Mesothelial cell of epicardium (in vitro differentiated cells): ENCODE measurements around the gene SLC6A12. TPM values are rescaled to one million over a fixed set of nuclear protein-coding genes. Genes with fewer than 3 reads are reported as not detected.

Experiments
- DNase-seq, 2 experiments: peaks; one replicate each; pipeline ENCODE4 v3.0.0; 2021; ENCODE audit warnings: low spot score in 2 of 2; ENCODE audit not compliant: unreplicated experiment in 2 of 2
- H3K27ac Mint-ChIP-seq: 2 replicates; pipeline ENCODE4 v1.8.0; 2021; ENCODE audit warnings: mixed read lengths
- H3K27me3 Mint-ChIP-seq: 2 replicates; pipeline ENCODE4 v1.8.0; 2021; ENCODE audit warnings: low read depth, mixed read lengths
- H3K36me3 Mint-ChIP-seq: 2 replicates; pipeline ENCODE4 v1.8.0; 2021; ENCODE audit warnings: mixed read lengths
- H3K4me1 Mint-ChIP-seq: 2 replicates; pipeline ENCODE4 v1.8.0; 2021; ENCODE audit warnings: mixed read lengths
- H3K4me3 Mint-ChIP-seq: 2 replicates; pipeline ENCODE4 v1.8.0; 2021; ENCODE audit warnings: mild to moderate bottlenecking, moderate library complexity, mixed read lengths
- H3K9me3 Mint-ChIP-seq: 2 replicates; pipeline ENCODE4 v1.8.0; 2021; ENCODE audit warnings: mixed read lengths
- total RNA-seq: library from RNA; stranded (reverse); gene quantifications from 3 replicates; pipeline ENCODE4 v1.2.1, GENCODE V29; 2021
- TF ChIP-seq, protein P1 (sequence below): fragments of 200-600 bp; sonication (generic); IDR thresholded peaks from one replicate; pipeline ENCODE4 v1.5.0; 2021; ENCODE audit warnings: antibody characterized with exemption; ENCODE audit not compliant: unreplicated experiment

The SLC6A12 gene
- total RNA-seq, 1 donor from 2014 or later = 0.29 TPM

DNA sequence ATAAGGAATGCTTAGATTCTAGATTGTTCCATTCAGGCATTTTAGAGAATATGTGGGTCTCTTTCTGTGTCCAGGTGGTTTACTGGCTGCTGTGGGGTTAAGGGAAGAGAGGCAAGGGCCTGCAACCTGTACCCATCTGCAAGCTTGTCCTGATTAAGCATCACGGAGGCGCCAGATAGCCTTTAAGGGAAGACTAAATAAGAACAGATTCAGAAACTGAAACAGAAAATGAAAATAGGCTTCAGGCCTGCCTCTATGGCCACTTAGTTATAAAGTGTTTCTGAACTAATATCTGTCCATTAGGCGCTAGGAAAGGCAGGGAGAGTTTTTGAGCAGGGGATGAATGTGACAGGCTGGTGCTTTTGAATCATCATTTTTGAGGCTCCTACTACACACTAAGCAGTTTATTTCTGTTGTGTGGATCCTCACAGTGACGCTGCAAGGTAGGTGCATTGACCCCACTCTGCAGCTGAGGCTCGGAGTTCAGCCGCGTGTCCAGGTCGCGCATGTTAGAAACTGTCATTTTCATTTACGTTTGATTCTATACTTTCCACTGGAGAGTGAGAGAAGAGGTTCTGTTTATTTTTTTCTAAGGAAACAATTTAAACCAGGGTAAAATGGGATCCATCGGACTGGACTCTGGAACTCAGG, 47.4 kb downstream of the SLC6A12 start:
- H3K27me3 Mint-ChIP-seq = peaks cover 16% of the 10 kb centered on the region
- no peaks in the 10 kb centered on the region for H3K9me3 Mint-ChIP-seq
- no peak overlapping the region for H3K27ac Mint-ChIP-seq
- TF ChIP-seq, protein P1, sequence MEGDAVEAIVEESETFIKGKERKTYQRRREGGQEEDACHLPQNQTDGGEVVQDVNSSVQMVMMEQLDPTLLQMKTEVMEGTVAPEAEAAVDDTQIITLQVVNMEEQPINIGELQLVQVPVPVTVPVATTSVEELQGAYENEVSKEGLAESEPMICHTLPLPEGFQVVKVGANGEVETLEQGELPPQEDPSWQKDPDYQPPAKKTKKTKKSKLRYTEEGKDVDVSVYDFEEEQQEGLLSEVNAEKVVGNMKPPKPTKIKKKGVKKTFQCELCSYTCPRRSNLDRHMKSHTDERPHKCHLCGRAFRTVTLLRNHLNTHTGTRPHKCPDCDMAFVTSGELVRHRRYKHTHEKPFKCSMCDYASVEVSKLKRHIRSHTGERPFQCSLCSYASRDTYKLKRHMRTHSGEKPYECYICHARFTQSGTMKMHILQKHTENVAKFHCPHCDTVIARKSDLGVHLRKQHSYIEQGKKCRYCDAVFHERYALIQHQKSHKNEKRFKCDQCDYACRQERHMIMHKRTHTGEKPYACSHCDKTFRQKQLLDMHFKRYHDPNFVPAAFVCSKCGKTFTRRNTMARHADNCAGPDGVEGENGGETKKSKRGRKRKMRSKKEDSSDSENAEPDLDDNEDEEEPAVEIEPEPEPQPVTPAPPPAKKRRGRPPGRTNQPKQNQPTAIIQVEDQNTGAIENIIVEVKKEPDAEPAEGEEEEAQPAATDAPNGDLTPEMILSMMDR = no peak
- H3K4me1 Mint-ChIP-seq = peaks cover 54% of the 10 kb centered on the region
- no peak for DNase-seq
- no peak overlapping the region for H3K4me3 Mint-ChIP-seq
- H3K36me3 Mint-ChIP-seq = no peaks in the 10 kb centered on the region

DNA sequence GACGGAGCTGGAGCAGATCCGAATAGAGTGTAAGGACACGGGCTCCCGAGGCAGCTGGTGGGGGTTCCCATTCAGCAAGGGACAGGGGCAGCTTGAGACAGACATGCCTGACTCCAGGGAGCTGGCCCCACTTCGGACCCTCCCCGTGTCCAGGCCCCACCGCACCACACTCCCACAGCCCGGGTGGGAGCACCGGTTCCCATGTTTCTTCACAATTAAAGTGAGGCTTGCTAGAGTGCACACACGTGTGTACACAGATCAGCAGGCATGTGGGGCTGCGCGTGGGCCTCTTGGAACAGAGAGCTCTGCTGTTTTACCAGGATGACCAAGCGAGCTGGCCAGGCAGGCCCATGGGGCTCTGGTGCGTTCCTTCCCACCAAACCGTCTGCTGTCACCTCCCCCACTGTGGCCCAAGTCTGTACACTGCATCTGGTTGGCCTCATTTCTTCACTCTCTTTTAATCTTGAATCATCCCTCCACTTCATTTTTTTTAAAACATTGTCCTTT, 48.0 kb downstream of the SLC6A12 start:
- no peak for DNase-seq
- peaks cover 19% of the 10 kb centered on the region for H3K27me3 Mint-ChIP-seq
- H3K27ac Mint-ChIP-seq = no peak overlapping the region
- TF ChIP-seq, protein P1 = no peak
- H3K9me3 Mint-ChIP-seq = no peaks in the 10 kb centered on the region
- no peaks in the 10 kb centered on the region for H3K36me3 Mint-ChIP-seq
- H3K4me1 Mint-ChIP-seq = peaks cover 49% of the 10 kb centered on the region
- H3K4me3 Mint-ChIP-seq = no peak overlapping the region

DNA sequence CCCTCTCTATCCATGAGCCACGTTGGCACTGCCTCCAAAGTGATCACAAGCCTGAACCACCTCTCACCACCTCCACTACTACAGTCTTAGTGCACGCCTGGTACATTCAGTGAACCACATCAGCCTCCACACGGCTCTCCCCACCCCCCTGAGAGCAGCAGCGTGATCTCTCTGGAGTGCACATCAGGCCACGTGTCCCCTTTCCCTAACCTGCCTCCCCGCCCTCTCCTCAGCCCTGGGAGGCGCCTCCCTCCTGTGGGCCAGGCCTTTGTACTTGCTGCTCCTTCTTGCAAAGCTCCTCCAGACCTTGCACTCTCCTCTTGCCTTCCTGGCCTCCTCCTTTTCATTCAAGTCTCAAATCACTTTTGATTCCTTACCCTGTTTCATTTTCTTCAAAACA, 49.8 kb downstream of the SLC6A12 start:
- Mint-ChIP-seq H3K27ac (peak overlapping the region; percentile 35), H3K36me3 (no peaks in the 10 kb centered on the region), H3K4me3 (no peak overlapping the region), H3K4me1 (peaks cover 39% of the 10 kb centered on the region), H3K9me3 (no peaks in the 10 kb centered on the region), H3K27me3 (peaks cover 28% of the 10 kb centered on the region)
- no peak for DNase-seq
- TF ChIP-seq, protein P1 = no peak

DNA sequence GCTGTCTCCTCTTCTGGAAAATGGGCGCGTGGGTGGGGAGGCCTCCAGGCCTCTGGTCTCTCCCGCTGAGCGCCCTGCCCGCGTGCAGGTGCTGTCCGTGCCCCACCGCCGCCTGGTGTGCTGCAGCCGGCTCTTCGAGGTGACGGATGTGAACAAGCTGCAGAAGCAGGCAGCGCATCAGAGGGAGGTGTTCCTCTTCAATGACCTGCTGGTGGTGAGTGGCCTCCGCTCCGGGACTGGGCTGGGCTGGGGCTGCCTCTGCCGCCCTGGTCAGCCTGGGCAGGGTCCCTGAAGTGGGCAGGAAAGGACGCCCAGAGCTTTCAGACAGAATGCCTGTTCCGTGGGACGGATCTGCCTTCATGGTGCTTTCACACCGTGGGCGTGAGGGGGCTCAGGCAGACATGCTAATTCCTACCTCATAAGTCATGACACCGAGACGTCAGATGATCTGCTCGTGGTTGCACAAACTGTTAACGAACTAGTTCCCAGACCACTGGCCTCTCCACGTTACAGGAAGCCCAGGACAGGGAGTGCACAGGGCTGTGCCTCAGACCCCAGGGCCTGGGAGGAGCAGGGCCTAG, 50.5 kb downstream of the SLC6A12 start:
- Mint-ChIP-seq H3K4me1 (peaks cover 31% of the 10 kb centered on the region), H3K27ac (no peak overlapping the region), H3K9me3 (no peaks in the 10 kb centered on the region), H3K27me3 (peaks cover 32% of the 10 kb centered on the region), H3K36me3 (no peaks in the 10 kb centered on the region), H3K4me3 (no peak overlapping the region)
- TF ChIP-seq, protein P1 = no peak
- DNase-seq = no peak

DNA sequence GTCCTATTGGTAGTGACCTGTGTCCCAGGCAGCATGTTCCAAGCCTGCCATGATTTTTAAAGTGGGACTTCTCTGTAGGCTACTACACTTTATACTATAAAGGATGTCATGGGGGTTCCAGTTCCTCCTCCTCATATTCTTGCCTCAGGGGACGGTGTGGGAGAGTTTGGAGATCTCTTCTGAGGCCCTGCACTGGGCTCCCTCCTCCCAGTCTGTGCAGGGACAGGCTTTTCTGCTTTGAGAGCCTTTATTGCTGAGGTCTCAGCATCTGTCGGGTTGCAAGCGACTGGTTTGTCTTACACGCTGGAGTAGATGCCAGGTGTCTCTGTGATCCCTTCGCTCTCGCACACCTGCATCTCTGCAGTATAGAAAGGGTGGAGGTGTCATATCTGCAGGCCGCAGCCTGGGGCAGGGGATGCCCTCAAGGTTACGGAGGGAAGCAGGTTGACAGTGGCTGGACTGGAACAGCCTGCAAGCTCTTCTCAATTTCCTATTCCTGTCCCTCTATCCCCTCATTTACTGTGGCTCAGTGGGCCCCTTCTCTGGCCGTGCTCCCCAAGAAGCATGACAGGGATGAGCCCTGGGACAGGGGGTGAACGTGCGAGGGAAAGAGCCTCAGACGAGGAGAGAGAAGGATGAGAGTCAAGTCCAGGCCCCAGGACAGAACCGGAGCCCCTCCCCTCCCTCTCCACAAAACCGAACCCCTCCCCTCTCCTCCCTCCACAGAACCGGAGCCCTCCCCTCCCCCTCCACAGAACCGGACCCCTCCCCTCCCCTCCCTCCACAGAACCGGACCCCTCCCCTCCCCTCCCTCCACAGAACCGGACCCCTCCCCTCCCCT, 51.3 kb downstream of the SLC6A12 start:
- H3K4me3 Mint-ChIP-seq = no peak overlapping the region
- H3K36me3 Mint-ChIP-seq = no peaks in the 10 kb centered on the region
- H3K27ac Mint-ChIP-seq = no peak overlapping the region
- H3K9me3 Mint-ChIP-seq = no peaks in the 10 kb centered on the region
- DNase-seq = no peak
- peaks cover 23% of the 10 kb centered on the region for H3K4me1 Mint-ChIP-seq
- TF ChIP-seq, protein P1 = no peak
- H3K27me3 Mint-ChIP-seq = peaks cover 32% of the 10 kb centered on the region
